HG02852 (cell line): Measurements from ENCODE around the gene ELOVL5.
A peak's percentile ranks its signal among the peaks of the same experiment; 100 is the strongest.
"Not testable (repeated sequence)": the region's sequence is repeated elsewhere in the genome, so short reads cannot be mapped to it uniquely, and the experiment has no call there.

Experiments used
- ATAC-seq: cut with Tn5 transposase; IDR thresholded peaks from one replicate; pipeline ENCODE4 v1.9.1; 2021; ENCODE audit warnings: mild to moderate bottlenecking, moderate library complexity; ENCODE audit not compliant: unreplicated experiment

Gene ELOVL5, protein sequence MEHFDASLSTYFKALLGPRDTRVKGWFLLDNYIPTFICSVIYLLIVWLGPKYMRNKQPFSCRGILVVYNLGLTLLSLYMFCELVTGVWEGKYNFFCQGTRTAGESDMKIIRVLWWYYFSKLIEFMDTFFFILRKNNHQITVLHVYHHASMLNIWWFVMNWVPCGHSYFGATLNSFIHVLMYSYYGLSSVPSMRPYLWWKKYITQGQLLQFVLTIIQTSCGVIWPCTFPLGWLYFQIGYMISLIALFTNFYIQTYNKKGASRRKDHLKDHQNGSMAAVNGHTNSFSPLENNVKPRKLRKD

GRCh38 chr6:53348371-53349208, at the start of gene ELOVL5:
Gene ELOVL5 (minus strand): TSS chr6:53348950. CDS start chr6:53295699, 53,251 bp downstream.
- ATAC-seq = peak; percentile 75

- ATAC-seq = no peak
These were observed 48.5 kb upstream of the ELOVL5 start for GRCh38 chr6:53397283-53397682.

DNA sequence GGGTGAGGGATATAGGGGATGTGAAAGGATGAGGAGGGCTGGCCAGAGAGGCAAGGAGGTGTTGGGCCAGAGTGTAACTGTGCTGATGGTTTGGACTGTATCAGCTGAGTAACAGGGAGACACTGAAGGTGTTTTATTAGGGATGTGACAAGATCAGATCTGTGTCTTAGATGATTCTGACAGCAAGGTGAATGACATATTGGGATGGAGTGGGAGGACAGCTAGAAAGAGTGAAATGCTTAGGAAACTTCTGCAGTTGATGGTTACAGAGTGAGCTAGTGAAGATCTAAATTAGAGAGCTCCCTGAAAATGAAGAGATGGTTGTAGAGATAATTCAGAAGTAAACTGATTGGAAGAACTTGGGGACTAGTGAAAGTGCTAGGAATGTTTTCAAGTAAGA, 47.2 kb upstream of the ELOVL5 start:
- no peak for ATAC-seq

DNA sequence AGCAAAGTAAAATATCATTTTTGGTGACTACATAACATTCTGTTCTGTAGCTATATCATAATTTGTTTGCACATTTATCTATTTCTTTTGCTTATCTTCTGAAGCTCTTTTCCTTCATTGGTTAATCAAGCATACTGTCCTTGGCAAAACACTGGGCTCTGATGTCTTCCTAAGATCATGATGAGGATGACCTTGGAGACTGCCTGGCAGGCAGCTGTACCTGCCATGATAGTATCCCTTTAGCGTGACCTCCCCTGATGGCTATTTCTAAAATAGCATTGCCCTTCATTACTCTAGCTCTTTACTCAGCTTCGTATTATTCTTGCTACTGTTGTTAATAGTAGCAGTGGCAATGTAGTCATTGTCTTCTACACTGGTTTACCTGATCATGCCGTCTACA, 46.0 kb upstream of the ELOVL5 start:
- no peak for ATAC-seq

- ATAC-seq = no peak
These were observed 42.4 kb upstream of the ELOVL5 start for GRCh38 chr6:53391170-53391569.

GRCh38 chr6:53390010-53390409, 41.3 kb upstream of the ELOVL5 start:
- no peak for ATAC-seq

- ATAC-seq = not testable (repeated sequence)
These were observed 39.9 kb upstream of the ELOVL5 start for GRCh38 chr6:53388615-53389014.

- no peak for ATAC-seq
These were observed 33.7 kb upstream of the ELOVL5 start for GRCh38 chr6:53382421-53382820.

- ATAC-seq = no peak
These were observed 29.5 kb upstream of the ELOVL5 start for GRCh38 chr6:53378208-53378607.

DNA sequence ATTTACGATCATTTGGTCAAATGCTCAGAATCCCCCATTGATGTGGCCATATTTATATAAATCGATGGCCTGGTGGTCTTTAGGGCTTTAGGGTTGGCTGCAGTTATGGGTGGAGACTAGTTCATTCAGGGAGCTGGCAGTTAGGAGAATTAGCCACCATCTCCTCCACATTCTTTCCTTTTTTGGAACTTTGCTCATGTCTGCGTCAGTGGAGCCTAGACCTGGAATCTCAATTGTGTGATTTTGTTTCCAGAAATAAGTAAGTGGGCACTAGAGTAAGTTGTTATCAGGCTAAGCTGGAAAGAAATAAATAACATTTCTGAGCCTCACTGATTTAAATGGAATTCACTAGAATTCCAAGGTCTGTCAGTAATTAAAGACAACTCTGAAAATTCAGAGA, 29.0 kb upstream of the ELOVL5 start:
- ATAC-seq = no peak

DNA sequence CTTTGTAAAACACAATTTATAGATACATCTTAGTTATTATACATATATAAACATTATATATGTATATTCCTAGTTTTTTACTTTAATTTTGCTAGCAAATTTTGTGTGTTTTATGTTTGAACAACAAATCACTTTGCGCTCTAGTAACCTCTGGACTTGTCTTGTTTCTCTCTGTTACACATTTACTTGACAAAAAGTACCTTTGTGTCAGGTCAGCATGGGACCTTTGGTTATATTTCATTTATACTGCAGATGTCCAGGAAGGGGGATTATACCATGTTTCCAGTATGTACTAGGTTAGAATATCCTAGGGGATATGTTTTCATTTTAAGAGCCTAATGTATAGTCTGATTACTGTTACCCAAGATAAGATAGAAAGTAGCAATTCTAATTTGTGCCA, 28.5 kb upstream of the ELOVL5 start:
- ATAC-seq = no peak

DNA sequence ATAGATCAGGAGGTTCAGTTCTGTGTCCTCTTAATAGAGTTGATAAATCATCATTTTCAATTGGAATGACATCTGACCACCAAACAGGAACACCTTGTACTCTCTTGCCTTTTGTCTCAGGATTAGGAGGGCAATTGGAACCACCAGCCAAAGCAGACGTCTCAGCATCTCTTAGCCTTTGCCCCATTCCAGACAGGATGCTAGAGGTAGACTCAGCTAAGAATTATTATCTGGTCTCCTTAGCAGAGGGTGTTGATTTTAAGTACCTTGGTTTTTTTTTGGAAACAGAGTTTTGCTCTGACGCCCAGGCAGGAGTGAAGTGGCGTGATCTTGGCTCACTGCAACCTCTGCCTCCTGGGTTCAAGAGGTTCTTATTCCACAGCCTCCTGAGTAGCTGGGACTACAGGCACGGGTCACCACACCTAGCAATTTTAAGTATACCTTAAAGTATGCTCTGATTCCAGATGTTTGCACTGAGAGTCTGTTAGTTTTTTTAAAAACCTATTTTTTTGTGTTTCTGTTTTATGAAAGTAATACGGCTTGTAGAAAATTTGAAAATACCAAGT, 28.0 kb upstream of the ELOVL5 start:
- ATAC-seq = no peak

DNA sequence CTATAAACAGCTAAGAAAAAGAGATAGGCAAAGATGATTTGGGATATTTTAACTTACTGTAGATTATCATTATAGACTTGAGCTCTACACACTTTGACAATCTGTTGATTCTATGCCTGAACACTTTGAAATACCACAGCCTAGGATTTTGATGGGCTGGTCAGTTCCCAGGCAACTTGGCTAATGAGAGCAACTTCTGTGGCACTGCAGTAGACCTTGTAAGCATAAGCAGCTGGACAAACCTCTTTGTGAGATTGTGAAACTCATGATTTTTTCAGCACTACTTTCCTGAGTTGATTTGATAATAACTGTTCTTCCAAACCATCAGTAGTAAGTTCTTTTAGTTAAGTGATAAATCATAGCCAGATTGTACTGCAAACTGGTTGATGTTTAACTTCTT, 27.1 kb upstream of the ELOVL5 start:
- ATAC-seq = no peak

DNA sequence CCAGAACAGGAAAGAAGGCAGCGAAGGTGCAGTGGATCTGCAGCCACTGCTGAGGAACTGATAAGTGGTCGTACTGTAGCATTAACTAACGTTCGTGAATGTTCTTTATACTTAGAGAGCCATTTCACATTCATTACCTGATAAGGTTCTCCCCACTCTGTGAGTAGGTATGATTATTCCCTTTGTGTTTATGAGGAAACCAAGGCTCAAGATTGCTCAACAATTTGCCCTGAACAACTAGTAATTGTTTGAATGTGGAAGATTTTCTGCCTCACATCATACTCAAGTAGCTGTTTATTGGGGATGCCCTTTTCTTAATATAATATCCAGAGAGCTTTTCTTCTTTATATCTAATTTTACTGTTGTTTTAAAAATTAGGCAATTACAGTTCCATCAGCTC, 24.9 kb upstream of the ELOVL5 start:
- ATAC-seq = no peak

GRCh38 chr6:53369876-53370515, 21.2 kb upstream of the ELOVL5 start:
- ATAC-seq = no peak

GRCh38 chr6:53369051-53369450, 20.3 kb upstream of the ELOVL5 start:
- ATAC-seq = no peak

DNA sequence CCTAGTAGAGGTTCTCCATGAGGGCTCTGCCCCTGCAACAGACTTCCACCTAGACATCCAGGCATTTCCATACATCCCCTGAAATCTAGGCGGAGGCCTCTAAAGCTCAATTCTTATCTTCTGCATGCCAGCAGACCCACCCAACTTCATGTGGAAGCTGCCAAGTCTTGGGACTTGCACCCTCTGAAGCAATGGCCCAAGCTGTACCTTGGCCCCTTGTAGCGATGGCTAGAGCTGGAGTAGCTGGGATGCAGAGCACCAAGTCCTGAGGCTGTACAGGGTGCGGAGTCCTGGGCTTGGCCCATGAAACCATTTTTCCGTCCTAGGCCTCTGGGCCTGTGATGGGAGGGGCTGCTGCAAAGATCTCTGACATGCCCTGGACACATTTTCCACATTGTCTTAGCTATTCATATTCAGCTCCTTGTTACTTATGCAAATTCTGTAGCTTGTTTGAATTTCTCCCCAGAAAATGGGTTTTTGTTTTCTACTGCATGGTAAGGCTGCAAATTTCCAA, 17.4 kb upstream of the ELOVL5 start:
- no peak for ATAC-seq

- no peak for ATAC-seq
These were observed 14.8 kb upstream of the ELOVL5 start for GRCh38 chr6:53363341-53364079.

GRCh38 chr6:53361549-53362031, 12.8 kb upstream of the ELOVL5 start:
- no peak for ATAC-seq
